HG03565 (cell line): ENCODE measurements around the gene ITGB3BP.
"Not testable (repeated sequence)": the region's sequence is repeated elsewhere in the genome, so short reads cannot be mapped to it uniquely, and the experiment has no call there.

ENCODE experiments used
- ATAC-seq: cut with Tn5 transposase; IDR thresholded peaks from one replicate; pipeline ENCODE4 v1.9.1; 2021; ENCODE audit warnings: mild to moderate bottlenecking, moderate library complexity; ENCODE audit not compliant: unreplicated experiment

ITGB3BP gene

DNA sequence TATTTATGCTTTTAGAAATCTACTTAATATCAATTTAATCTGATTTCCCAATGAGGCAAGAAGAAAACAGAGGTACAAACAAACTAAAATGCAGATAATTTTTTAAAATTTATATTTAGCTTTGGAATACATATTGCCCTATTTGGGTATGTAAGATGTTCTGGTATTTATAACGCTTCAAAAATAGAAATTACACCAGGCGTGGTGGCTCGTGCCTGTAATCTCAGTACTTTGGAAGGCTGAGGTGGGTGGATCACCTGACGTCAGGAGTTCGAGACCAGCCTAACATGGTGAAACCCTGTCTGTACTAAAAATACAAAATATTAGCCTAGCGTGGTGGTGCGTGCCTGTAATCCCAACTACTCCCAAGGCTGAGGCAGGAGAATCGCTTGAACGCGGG is 13.3 kb downstream of the ITGB3BP start:
- ATAC-seq = no peak

DNA sequence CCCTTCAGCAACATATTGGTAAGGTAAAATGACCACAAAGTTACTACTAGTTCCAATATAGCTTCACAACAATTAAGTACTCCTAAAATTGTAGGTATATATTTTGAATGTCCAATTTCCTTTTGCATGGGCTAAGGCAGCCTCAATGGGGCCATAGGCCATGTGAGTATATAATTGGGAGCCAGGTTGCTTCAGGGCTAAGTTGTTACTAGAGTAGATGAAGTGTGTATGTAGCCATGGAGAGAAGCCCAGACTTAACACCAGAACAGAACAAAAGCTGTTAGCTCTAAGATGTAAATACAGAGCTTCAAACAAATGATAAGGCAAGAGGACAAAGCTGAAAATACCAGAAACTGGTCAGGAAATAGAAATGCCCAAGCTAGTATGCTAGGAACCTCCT is 16.2 kb downstream of the ITGB3BP start:
- ATAC-seq = no peak

DNA sequence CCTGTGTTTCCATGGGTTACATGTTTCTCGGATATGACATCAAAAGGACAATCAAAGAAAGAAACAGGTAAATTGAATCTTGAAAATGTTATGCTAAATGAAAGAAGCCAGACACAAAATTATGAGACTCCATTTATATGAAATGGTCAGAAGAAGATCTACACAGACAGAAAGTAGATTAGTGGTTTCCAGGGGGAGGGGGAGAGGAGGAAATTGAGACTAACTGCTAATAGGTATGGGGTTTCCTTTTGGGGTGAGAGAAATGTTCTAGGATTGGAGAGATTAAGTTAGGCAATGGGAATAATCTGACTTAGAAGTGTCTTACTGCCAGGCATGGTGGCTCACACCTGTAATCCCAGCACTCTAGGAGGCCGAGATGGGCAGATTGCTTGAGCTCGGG is 21.8 kb downstream of the ITGB3BP start:
- no peak for ATAC-seq

DNA sequence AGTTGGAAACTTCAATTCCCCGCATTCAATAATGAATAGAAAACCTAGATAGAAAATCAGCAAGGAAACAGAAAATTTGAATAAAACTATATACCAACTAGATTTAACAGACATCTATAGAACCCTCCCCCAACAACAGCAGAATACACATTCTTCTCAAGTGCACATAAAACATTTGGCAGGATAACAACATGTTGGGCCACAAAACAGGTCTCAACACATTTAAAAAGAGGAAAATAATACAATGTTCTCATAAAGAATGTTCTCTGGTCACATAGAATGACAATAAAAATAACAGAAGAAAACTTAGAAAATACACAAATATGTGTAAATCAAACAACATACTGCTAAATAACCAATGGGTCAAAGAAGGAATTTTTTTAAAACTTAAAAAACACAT is 24.9 kb downstream of the ITGB3BP start:
- ATAC-seq = no peak

DNA sequence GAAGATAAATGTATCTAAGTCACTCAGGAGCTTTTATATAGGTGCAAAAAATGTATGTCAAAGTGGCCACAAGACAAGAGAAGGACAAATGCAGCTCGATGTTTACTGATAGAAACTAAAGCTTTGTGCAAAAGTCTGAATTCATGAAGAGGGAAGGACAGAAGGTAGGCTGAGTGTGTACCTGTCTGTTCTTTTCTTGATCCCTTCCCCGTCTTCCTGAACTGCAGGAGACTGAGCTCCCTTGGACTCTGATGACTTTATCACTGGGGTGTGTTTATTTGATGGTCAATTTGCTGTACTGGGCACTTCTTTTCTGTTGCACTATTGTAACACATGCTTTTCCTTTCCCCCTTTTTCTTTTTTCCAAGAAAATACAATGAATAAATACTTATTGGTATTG is 25.4 kb downstream of the ITGB3BP start:
- no peak for ATAC-seq

DNA sequence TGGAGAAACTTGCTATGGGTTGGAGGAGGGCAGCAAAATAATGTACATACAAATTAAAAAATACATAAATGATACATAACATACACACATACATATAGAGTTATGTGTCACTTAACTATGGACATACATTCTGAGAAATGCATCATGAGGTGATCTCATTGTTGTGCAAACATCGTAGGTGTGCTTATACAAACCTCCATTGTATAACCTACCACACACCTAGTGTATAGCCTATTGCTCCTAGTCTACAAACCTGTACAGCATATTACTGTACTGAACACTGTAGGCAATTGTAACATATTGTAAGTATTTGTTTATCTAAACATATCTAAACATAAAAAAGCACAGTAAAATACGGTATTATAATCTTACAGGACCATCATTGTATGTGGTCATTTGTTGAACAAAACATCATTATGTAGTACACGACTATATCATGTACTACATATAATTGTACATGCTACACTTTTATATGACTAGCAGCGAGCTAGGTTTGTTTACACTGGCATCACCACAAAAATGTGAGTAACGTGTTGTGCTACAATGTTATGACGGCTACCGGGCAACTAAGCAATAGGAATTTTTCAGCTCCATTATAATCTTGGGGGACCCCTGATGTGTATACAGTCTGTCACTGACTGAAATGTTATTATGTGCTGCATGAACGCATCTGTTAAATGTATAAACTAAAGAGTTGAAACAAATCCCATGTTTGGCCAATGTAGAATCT is 35.5 kb downstream of the ITGB3BP start:
- ATAC-seq = no peak

DNA sequence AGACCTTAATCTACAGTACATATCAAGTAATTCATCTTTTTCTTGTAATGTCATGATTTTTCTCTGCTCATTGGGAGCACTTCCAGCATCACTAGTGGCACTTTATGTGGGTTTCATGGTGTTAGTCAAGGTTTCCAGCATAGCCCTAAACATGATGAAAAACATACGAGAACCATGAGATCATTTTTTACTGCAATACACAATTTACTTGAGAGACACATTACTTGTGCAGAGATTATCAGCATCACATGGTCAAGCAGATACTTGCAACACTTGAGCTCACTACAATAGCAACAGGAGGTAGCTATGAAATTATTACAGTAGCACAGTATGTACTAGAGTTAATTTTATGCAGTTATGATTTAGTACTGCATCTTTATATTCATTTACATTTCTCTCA is 36.4 kb downstream of the ITGB3BP start:
- ATAC-seq = no peak

DNA sequence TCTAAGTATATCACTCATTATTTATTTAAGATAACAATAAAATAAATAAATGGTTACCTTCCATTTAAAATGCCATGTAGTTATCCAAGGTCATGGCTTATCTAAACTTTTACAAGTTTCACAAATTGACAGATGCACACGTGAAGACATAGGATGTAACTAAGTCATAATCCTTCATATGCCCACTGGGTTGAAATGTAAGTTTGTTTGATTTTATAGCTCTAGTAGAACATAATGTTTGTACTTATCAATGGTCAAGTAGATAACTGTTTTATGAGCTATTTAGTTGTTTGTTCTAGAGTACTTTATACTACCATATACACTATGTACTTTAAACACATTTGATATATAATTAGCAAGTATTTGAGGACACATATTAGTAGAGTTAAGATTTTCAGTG is 43.0 kb downstream of the ITGB3BP start:
- ATAC-seq = no peak

DNA sequence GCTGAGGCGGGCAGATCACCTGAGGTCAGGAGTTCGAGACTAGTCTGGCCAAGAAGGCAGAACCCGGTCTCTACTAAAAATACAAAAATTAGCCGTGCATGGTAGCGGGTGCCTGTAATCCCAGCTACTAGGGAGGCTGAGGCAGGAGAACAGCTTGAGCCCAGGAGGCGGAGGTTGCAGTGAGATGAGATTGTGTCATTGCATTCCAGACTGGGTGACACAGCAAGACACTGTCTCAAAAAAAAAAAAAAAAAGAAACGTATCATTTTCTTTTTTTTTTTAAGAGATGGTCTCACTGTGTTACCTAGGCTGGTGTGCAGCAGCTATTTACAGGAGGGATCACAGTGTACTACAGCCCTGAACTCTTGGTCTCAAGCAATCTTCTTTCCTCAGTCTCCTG is 47.3 kb downstream of the ITGB3BP start:
- no peak for ATAC-seq

DNA sequence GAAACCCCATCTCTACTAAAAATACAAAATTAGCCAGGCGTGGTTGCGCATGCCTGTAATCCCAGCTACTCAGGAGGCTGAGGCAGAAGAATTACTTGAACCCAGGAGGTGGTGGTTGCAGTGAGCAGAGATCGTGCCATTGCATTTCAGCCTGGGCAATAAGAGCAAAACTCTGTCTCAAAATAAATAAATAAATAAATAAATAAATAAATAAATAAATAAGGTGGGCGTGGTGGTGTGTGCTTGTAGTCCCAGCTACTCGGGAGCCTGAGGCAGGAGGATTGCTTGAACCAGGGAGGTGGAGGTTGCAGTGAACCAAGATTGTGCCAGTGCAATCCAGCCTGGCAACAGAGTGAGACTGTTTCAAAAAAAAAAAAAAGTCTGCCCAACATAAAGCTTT is 54.3 kb downstream of the ITGB3BP start:
- not testable (repeated sequence) for ATAC-seq

DNA sequence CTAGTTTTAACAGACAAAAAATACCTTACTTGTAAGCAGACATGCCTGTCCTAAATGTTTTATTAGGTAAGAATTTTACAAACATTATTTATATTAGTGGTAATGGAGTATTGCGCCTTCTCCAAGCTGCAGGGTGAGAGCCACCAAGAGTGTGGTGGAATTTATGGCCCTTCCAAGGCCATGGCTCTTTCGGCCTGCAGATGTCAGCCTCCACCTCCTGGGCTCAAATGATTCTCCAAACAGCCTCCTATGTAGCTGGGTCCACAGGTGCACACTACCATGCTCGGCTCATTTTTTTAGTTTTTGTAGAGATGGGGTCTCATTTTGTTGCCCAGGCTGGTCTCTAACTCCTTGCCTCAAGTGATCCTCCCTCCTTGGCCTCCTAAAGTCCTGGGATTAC is 56.3 kb downstream of the ITGB3BP start:
- no peak for ATAC-seq

DNA sequence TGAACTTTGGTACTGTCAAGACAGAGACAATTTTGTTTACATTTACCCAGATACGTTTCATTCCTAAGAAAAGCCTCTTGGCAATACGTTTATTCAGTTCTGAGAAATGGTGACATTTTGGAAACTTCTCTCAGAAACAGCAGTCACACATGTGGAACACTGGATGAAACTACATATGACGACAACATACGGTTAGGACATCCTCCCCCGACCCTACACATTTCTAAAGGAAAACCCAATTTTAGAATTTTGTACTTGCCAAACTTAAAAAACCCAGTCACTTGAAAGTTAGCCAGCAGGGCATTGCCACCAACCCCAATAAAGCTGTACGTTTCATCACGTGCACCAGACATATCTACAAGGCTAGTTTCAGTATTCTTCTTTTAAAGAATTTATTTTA is 56.8 kb downstream of the ITGB3BP start:
- ATAC-seq = no peak

DNA sequence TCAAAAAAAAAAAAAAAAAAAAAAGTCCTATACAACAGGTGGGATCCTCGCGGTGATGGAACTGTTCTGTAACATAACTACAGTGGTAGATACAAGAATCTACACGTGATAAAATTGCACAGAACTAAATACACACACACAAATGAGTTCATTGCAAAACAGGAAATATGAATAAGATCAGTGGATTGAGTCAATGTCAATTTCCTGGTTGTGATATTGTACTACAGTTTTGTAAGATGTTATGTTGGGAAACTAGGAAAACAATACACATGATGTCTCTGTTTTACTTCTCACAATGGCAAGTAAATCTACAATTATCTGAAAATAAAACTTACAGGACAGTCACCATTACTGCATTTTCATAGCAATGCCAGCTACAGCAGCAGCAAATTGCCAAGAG is 59.8 kb downstream of the ITGB3BP start:
- no peak for ATAC-seq

DNA sequence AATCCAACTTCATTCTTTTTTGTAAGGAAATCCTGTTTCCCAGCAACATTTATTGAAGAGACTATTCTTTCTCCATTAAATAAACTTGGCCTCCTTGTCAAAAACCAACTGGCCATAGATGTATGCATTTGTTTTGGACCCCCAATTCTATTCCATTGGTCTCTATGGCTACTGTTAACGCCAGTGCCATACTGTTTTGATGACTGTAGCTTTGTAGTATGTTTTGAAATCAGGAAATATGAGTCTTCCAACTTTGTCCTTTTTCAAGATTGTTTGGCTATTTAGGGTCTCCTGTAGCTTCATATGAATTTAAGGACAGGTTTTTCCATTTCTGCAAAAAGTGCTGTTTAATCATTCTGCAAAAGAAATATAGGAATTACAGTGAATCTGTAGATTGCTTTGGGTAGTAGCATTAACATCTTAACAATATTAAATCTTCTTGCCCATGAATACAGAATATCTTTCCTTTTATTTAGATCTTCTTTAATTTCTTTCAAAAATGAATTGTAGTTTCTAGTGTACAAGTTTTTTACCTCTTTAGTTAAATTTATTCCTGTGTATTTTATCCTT is 61.3 kb downstream of the ITGB3BP start:
- ATAC-seq = no peak

DNA sequence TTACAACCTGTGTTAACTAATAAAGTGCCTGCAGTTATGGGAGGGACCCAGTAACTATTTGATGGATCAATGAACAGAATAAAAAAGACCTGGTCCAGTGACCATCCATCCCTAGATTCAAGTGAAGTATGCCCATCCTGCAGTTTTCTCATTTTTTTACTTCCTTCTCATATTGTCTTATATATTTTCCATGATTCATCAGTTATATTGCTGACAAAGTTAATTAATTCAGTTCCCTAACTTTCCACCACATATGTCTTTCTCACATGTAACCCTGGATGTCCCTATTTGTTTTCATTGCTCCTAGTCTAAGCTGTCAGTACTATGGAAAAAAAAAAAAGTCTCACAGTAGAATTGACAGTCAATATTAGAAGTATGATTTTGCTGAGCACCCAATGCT is 64.3 kb downstream of the ITGB3BP start:
- no peak for ATAC-seq

DNA sequence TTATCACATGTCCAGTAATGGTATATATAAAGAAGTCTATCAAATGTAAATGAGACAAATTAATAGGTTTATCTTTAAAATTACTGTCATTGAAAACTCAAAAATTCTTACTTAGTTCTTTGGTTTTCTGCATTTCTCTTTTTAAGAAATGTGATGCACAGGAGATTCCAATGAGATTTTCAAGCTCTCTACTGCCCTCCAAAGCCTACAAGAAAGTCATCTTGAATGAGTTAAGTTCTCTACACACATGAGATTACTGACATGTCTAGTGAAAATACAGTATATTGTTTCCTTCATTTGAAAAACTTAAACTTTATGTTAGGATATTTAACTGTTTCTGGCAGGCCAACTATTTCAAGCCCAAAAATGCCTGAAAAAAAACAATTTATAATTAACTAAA is 68.8 kb downstream of the ITGB3BP start:
- no peak for ATAC-seq

DNA sequence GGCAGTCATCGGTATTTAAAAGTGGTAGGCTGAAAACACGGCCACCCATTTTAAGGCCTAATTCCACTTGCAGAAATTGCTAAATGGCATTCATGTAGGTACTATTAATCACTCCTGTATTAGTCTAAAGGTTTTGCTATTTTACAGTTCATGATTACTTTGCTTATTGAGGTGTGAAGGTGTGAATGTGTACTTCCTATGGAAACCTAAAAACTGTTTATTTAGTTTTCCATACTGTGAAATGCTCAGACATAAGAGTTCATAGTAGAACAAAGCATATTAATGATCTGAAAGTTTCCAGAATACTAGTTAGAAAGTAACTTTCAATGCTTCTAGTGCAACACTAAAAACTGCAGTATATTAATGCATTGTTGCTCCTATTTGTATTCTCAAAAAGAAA is 69.8 kb downstream of the ITGB3BP start:
- ATAC-seq = no peak

DNA sequence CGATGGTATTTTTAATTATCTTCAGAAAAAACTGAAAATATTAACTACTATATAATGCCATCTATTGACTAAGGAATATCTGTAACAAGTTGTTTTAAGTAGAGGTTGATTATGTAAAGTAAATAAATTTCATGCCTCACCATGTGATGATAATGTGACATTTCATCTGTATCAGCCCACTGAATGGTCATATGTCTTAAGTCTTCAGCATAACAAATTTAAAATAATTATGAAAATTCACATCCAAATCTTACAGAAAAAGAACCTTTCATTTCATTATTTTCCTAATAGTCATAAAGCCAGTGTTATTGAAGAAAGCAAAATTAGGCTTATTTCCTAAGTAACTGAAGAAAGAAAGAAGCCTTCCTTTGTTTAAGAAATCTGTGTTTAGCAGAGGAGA is 72.6 kb downstream of the ITGB3BP start:
- no peak for ATAC-seq

DNA sequence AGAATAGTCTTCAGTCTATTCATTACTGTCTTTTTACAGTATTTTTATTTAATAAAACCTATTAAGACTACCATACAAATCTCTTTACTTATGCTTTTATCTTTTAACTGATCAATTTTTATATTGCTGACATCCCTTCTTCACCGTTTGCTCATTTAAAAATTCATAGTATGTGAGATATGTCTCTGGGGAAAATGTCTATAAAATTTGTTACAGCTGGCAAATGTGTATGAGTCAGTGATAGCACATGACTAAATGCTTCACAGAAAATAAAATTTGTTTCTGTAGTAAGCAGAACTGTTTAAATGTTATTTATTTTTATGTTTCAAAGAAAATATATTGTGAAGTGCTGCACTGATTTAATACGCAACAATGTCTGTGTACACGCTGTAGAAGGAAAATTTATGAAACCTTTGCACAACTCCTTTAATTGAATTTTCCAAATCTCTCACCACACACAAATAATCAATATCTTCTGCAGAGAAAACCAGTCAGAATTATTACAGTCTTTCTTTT is 74.2 kb downstream of the ITGB3BP start:
- ATAC-seq = no peak

DNA sequence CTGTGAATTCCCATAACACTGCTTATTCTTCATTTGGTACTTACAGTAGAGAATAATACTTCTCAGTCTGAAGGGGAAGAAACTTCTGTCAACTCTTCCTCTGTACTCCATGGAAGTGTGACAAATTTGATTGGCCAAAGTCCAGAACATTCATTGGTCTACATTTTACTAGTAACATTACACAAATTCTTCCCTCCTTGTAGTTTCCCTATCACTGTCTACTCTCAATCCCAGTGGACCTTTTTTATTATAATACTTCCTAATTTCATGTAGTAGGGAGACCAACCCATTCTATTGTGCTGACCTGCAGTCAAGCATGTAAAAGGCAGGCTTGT is 80.9 kb downstream of the ITGB3BP start:
- no peak for ATAC-seq

DNA sequence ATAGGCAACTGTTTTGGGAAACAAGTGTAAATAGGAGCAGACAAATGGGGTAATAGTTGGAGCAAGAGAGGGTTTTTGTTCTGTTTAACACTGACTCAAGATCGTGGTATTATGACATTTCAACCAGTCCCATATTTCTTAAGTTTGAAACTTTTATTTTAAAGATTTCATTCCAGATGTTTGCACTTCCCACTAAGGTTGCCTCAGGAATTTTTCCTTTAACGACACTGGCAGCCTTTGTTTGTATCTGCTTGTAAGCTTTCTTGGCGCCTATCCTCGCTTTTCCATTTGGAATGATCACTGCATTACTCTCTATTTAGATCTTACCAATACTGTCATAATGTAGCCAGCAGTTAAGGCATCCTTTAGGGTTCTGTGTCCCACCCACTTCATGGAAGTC is 87.9 kb downstream of the ITGB3BP start:
- ATAC-seq = no peak

DNA sequence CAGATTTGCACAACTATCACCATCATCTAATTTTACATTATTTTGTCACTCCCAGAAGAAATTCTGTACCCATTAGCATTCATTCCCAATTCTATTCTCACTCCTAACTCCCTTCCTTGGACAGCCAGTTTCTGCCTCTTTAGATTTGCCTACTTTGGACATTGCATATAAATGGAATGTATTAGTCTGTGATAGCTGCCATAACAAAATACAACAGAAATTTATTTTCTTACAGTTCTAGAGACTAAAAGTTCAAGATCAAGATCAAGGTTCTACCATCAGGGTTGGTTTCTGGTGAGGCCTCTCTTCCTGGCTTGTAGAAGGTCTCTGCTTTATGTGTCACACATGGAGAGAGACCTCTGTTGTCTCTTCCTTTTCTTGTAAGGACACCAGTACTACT is 93.7 kb downstream of the ITGB3BP start:
- ATAC-seq = no peak

DNA sequence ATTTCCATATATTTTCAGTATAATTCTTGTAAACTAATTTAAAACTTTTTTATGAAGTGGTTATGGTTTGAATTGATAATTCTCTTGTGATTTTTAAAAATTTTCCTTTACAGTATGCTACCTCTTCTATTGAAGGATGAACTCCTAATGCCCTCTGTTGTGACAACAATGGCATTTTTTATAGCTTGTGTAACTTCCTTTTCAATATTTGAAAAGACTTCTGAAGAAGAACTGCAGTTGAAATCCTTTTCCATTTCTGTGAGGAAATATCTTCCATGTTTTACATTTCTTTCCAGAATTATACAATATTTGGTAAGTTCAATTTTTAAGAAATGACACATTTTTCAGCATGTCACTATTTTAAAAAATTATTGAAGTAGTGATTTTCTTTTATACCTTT is 94.2 kb downstream of the ITGB3BP start:
- no peak for ATAC-seq
